A549 (cell line): ENCODE measurements around the gene C4orf54. TPM values are rescaled to one million over a fixed set of nuclear protein-coding genes. Genes with fewer than 3 reads are reported as not detected.

ENCODE experiments used
- ATAC-seq, 2 experiments: fragments of 200-7000 bp in 1 of 2; fragments of >200 bp in 1 of 2; cut with Nextera tagmentation in 1 of 2; cut with Tn5 transposase in 1 of 2; 3 replicates each; pipeline versions ENCODE4 v1.8.0 to v1.9.1; 2018 to 2020; ENCODE audit warnings: mild to moderate bottlenecking in 1 of 2, moderate library complexity in 1 of 2
- CTCF ChIA-PET: fragments of 300-600 bp; sonication (Branson Sonifier 250); formaldehyde crosslinking; extraction: SDS; loops from one replicate; lab custom pipeline; 2021; ENCODE audit warnings: antibody characterized with exemption, inconsistent platforms; lab: Yijun Ruan, JAX
- POLR2A ChIA-PET: fragments of 350-600 bp; formaldehyde crosslinking; extraction: SDS; loops from one replicate; lab custom pipeline; 2021; ENCODE audit warnings: antibody characterized with exemption, inconsistent platforms; lab: Yijun Ruan, JAX
- DNase-seq, 2 experiments: peaks; one replicate each; pipeline versions ENCODE4 v3.0.0 to v3.0.0-alpha.2; 2011 to 2016; ENCODE audit warnings: low read depth in 1 of 2, low spot score in 1 of 2
- FAIRE-seq: peaks from 2 replicates; lab custom pipeline; 2011; peaks lifted over from hg19 to GRCh38; lab: Jason Lieb, UNC
- H3K27ac ChIP-seq, 2 experiments: fragments of >200 bp; sonication (Bioruptor Twin); formaldehyde crosslinking; 3 replicates each; pipeline ENCODE4 v1.5.1; 2016 to 2017
- H3K4me1 ChIP-seq: fragments of >200 bp; sonication (Bioruptor Twin); formaldehyde crosslinking; 3 replicates; pipeline ENCODE4 v1.6.1; 2016
- H3K4me2 ChIP-seq: fragments of >200 bp; sonication (Bioruptor Twin); formaldehyde crosslinking; 3 replicates; pipeline ENCODE4 v1.6.1; 2016
- H3K4me3 ChIP-seq: fragments of >200 bp; sonication (Bioruptor Twin); formaldehyde crosslinking; 3 replicates; pipeline ENCODE4 v1.5.1; 2016
- H3K9me3 ChIP-seq: fragments of >200 bp; sonication (Bioruptor Twin); formaldehyde crosslinking; 3 replicates; pipeline ENCODE4 v1.6.1; 2016
- ATOH8 ChIP-seq: fragments of 250-450 bp; sonication (Bioruptor Pico); IDR thresholded peaks from 2 replicates; pipeline ENCODE4 v1.5.0; 2020; ENCODE audit warnings: low read depth, mild to moderate bottlenecking, moderate library complexity
- CBX2 ChIP-seq: fragments of 200-600 bp; sonication (generic); IDR thresholded peaks from 2 replicates; pipeline ENCODE4 v1.6.1; 2016; ENCODE audit warnings: low read depth, mild to moderate bottlenecking, borderline replicate concordance
- CBX8 ChIP-seq: fragments of 200-600 bp; sonication (generic); IDR thresholded peaks from 2 replicates; pipeline ENCODE4 v1.6.1; 2016
- CEBPB ChIP-seq, 2 experiments: fragments of >200 bp in 1 of 2; sonication (Bioruptor Twin) in 1 of 2; formaldehyde crosslinking in 1 of 2; IDR thresholded peaks; 2 replicates each; pipeline ENCODE4 v1.6.1; 2012 to 2016
- CHD2 ChIP-seq: fragments of 150-350 bp; IDR thresholded peaks from 2 replicates; pipeline ENCODE4 v1.6.1; 2014; ENCODE audit warnings: low read length; ENCODE audit not compliant: partially characterized antibody
- CTCF ChIP-seq: fragments of >200 bp; sonication (Bioruptor Twin); formaldehyde crosslinking; IDR thresholded peaks from 3 replicates; pipeline ENCODE4 v1.5.1; 2016
- EHMT2 ChIP-seq: fragments of 200-600 bp; sonication (generic); IDR thresholded peaks from 2 replicates; pipeline ENCODE4 v1.6.1; 2016; ENCODE audit warnings: antibody characterized with exemption, low read depth, mild to moderate bottlenecking, moderate library complexity
- EP300 ChIP-seq, 2 experiments: fragments of >200 bp; sonication (Bioruptor Twin); formaldehyde crosslinking; IDR thresholded peaks; 2 replicates in 1 of 2; 3 replicates in 1 of 2; pipeline ENCODE4 v1.6.1; 2016 to 2017
- HEYL ChIP-seq: fragments of 250-450 bp; sonication (Bioruptor Pico); IDR thresholded peaks from 2 replicates; pipeline ENCODE4 v1.8.0; 2021; ENCODE audit warnings: mild to moderate bottlenecking, moderate library complexity
- HOXB13 ChIP-seq: fragments of 250-450 bp; sonication (Bioruptor Pico); IDR thresholded peaks from 2 replicates; pipeline ENCODE4 v1.5.0; 2020; ENCODE audit warnings: low read depth, mild to moderate bottlenecking, moderate library complexity
- JUN ChIP-seq, 2 experiments: fragments of >200 bp; sonication (Bioruptor Twin); formaldehyde crosslinking; IDR thresholded peaks; 2 replicates in 1 of 2; 3 replicates in 1 of 2; pipeline ENCODE4 v1.6.1; 2016 to 2017
- JUNB ChIP-seq: fragments of >200 bp; sonication (Bioruptor Twin); formaldehyde crosslinking; IDR thresholded peaks from 2 replicates; pipeline ENCODE4 v1.6.1; 2016
- MAFK ChIP-seq: fragments of 450-650 bp; IDR thresholded peaks from 2 replicates; pipeline ENCODE4 v1.6.1; 2014; ENCODE audit not compliant: partially characterized antibody
- MAZ ChIP-seq: fragments of 150-350 bp; IDR thresholded peaks from 2 replicates; pipeline ENCODE4 v1.6.1; 2014; ENCODE audit warnings: antibody characterized with exemption, low read depth, low read length, borderline replicate concordance
- MYC ChIP-seq: IDR thresholded peaks from 2 replicates; pipeline ENCODE4 v1.6.1; 2012; ENCODE audit warnings: mild to moderate bottlenecking, inconsistent platforms, low read length, improper control_type of control experiment, borderline replicate concordance
- NFE2L2 ChIP-seq: fragments of 150-350 bp; conservative IDR thresholded peaks from 2 replicates; pipeline ENCODE4 v1.6.1; 2014; ENCODE audit warnings: low read length
- NR3C1 ChIP-seq: fragments of >200 bp; sonication (Bioruptor Twin); formaldehyde crosslinking; IDR thresholded peaks from 3 replicates; pipeline ENCODE4 v1.6.1; 2017
- POLR2AphosphoS2 ChIP-seq: conservative IDR thresholded peaks from 2 replicates; pipeline ENCODE4 v1.6.1; 2012; ENCODE audit warnings: low read length, improper control_type of control experiment, inconsistent platforms
- TFCP2L1 ChIP-seq: fragments of 250-450 bp; sonication (Bioruptor Pico); IDR thresholded peaks from 2 replicates; pipeline ENCODE4 v1.5.0; 2021; ENCODE audit warnings: mild to moderate bottlenecking
- ZC3H11A ChIP-seq: fragments of 450-650 bp; IDR thresholded peaks from 2 replicates; pipeline ENCODE4 v1.6.1; 2014; ENCODE audit warnings: antibody characterized with exemption, mild to moderate bottlenecking
- ZFP36 ChIP-seq: fragments of 450-650 bp; IDR thresholded peaks from 2 replicates; pipeline ENCODE4 v1.6.1; 2014; ENCODE audit warnings: borderline replicate concordance; ENCODE audit not compliant: partially characterized antibody
- WGBS: methylation state at CpG from one replicate; pipeline ENCODE4 v1.1.6; 2017; ENCODE audit errors: missing lambda C conversion rate; 5-methylcytosine and 5-hydroxymethylcytosine counted together
- polyA plus RNA-seq, 4 experiments: library from polyadenylated mRNA; depleted of rRNA in 3 of 4; stranded (reverse); fragments of >200 nt; fragmentation: RNase III in 1 of 4; extraction: RNeasy Plus Mini Kit Qiagen cat#74134 plus additional on column Dnase treatment in 1 of 4; gene quantifications; 2 replicates in 3 of 4; 3 replicates in 1 of 4; pipeline ENCODE4 v1.2.3, GENCODE V29; 2011 to 2017
- TF ChIP-seq, protein P1 (sequence below): fragments of 150-350 bp; IDR thresholded peaks from 2 replicates; pipeline ENCODE4 v1.6.1; 2014; ENCODE audit warnings: low read depth, mild to moderate bottlenecking, low read length
- TF ChIP-seq, protein P2 (sequence below): IDR thresholded peaks from 2 replicates; pipeline ENCODE4 v1.6.1; 2012
- TF ChIP-seq, protein P3 (sequence below): IDR thresholded peaks from 2 replicates; pipeline ENCODE4 v1.6.1; 2012; ENCODE audit warnings: low read depth, borderline replicate concordance

The C4orf54 gene
- polyA plus RNA-seq, 2 of the 4 experiments (the other 2 are of a cell fraction), result not detected

- Histone ChIP-seq H3K9me3 (no peaks in the 10 kb centered on the region), H3K27ac (no peak overlapping the region), H3K4me2 (no peak overlapping the region)
- ChIA-PET POLR2A (no interaction called here), CTCF (no interaction called here)
- DNase-seq (no peak), ATAC-seq (no peak)
- WGBS, result 70% methylated on average over 2 of the region's 2 CpGs
- TF ChIP-seq HEYL (CRISPR knock-in tag), result no peak
- TF ChIP-seq, protein P1, sequence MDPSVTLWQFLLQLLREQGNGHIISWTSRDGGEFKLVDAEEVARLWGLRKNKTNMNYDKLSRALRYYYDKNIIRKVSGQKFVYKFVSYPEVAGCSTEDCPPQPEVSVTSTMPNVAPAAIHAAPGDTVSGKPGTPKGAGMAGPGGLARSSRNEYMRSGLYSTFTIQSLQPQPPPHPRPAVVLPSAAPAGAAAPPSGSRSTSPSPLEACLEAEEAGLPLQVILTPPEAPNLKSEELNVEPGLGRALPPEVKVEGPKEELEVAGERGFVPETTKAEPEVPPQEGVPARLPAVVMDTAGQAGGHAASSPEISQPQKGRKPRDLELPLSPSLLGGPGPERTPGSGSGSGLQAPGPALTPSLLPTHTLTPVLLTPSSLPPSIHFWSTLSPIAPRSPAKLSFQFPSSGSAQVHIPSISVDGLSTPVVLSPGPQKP, result no peak
- no peak for TF ChIP-seq ATOH8 (CRISPR knock-in tag)
- no peak for TF ChIP-seq JUNB
- TF ChIP-seq CHD2, result no peak
- TF ChIP-seq HOXB13 (CRISPR knock-in tag), result no peak
- TF ChIP-seq MAZ, result no peak
- no peak for TF ChIP-seq JUN (IDR thresholded peaks at IDR 0.05)
- no peak for TF ChIP-seq NFE2L2
- no peak for TF ChIP-seq CBX8
- no peak for TF ChIP-seq CEBPB (IDR thresholded peaks at IDR 0.05)
- no peak for TF ChIP-seq CBX2
- no peak for TF ChIP-seq ZC3H11A
- TF ChIP-seq POLR2AphosphoS2, result no peak
- no peak for TF ChIP-seq MAFK
- TF ChIP-seq TFCP2L1, result no peak
- no peak for TF ChIP-seq CTCF
- no peak for TF ChIP-seq NR3C1
- TF ChIP-seq, protein P2, sequence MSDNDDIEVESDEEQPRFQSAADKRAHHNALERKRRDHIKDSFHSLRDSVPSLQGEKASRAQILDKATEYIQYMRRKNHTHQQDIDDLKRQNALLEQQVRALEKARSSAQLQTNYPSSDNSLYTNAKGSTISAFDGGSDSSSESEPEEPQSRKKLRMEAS, result no peak
- TF ChIP-seq, all 56 proteins: peak for 0
- Histone ChIP-seq H3K4me1 (no peaks in the 10 kb centered on the region; the same call in 2 of the 3 replicates), H3K4me3 (no peak overlapping the region)
- FAIRE-seq, result no peak
These were observed 21.2 kb downstream of the C4orf54 start for GRCh38 chr4:99636422-99636821.

- ChIA-PET POLR2A (no interaction called here), CTCF (no interaction called here)
- H3K4me1 ChIP-seq, result peaks cover 4% of the 10 kb centered on the region; the same call in 2 of the 3 replicates
- no peak overlapping the region for H3K4me2 ChIP-seq
- H3K4me3 ChIP-seq, result no peak overlapping the region
- WGBS, result 65% methylated on average over 3 of the region's 3 CpGs
- no peaks in the 10 kb centered on the region for H3K9me3 ChIP-seq
- TF ChIP-seq NR3C1 (no peak), CBX8 (no peak), CHD2 (no peak)
- no peak overlapping the region for H3K27ac ChIP-seq
- no peak for ATAC-seq
- FAIRE-seq, result no peak
- DNase-seq, result no peak
These were observed 22.0 kb downstream of the C4orf54 start for GRCh38 chr4:99635601-99636000.

- Histone ChIP-seq H3K4me2 (no peak overlapping the region), H3K4me3 (no peak overlapping the region), H3K9me3 (no peaks in the 10 kb centered on the region)
- ChIA-PET POLR2A (no interaction called here), CTCF (no interaction called here)
- WGBS, result 3% methylated on average over 1 of the region's 1 CpG
- no peak for DNase-seq
- TF ChIP-seq CHD2, result no peak
- TF ChIP-seq MYC, result no peak
- no peak for TF ChIP-seq EHMT2
- no peak for TF ChIP-seq CBX2
- TF ChIP-seq, protein P1, result no peak
- TF ChIP-seq EP300 (IDR thresholded peaks at IDR 0.05), result no peak
- TF ChIP-seq, protein P3, sequence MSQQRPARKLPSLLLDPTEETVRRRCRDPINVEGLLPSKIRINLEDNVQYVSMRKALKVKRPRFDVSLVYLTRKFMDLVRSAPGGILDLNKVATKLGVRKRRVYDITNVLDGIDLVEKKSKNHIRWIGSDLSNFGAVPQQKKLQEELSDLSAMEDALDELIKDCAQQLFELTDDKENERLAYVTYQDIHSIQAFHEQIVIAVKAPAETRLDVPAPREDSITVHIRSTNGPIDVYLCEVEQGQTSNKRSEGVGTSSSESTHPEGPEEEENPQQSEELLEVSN, result no peak
- TF ChIP-seq MAZ, result no peak
- no peak for TF ChIP-seq ZFP36
- no peak for TF ChIP-seq MAFK
- TF ChIP-seq, all 56 proteins: peak for 0
- ATAC-seq (no peak), FAIRE-seq (no peak)
- H3K4me1 ChIP-seq, result peaks cover 9% of the 10 kb centered on the region; the same call in 2 of the 3 replicates
- H3K27ac ChIP-seq, result no peak overlapping the region
These were observed 22.8 kb downstream of the C4orf54 start for GRCh38 chr4:99634742-99635360.
